Body of pancreas (tissue), 4 donors: ENCODE data around the gene PLA2G4D.

Experiments
- POLR2A ChIP-seq, 3 donors: fragments of 450-650 bp; IDR thresholded peaks; one replicate each; pipeline ENCODE4 v1.6.1; 2016; ENCODE audit warnings: antibody characterized with exemption in 3 of 3, mild to moderate bottlenecking in 2 of 3
- TF ChIP-seq, protein P1 (sequence below), 7 experiments: fragments of 450-650 bp in 4 of 7; fragments of 200-600 bp in 3 of 7; sonication (generic) in 3 of 7; IDR thresholded peaks; one replicate each; pipeline ENCODE4 v1.5.1; 2016 to 2019; ENCODE audit warnings: antibody characterized with exemption in 7 of 7

DNA sequence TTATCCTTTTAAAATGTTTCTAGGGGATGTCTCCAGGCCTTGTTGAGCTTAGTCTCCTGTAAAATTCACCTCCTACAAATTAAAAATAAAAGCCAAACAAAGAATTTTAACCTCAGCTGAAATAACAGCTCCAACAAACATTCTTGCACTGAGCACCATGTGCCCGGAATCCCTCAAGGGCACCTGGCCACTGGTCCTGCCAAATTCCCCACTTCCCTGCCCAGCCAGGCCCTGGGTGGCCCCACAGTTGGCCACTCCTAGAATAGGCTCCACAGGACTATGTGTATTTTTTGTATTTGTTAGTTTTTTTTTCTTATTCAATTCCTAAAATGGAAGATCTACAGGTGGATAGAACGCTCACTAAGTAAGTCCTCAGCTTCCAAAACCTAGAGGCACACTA, 40.4 kb downstream of the PLA2G4D start:
- TF ChIP-seq, protein P1, sequence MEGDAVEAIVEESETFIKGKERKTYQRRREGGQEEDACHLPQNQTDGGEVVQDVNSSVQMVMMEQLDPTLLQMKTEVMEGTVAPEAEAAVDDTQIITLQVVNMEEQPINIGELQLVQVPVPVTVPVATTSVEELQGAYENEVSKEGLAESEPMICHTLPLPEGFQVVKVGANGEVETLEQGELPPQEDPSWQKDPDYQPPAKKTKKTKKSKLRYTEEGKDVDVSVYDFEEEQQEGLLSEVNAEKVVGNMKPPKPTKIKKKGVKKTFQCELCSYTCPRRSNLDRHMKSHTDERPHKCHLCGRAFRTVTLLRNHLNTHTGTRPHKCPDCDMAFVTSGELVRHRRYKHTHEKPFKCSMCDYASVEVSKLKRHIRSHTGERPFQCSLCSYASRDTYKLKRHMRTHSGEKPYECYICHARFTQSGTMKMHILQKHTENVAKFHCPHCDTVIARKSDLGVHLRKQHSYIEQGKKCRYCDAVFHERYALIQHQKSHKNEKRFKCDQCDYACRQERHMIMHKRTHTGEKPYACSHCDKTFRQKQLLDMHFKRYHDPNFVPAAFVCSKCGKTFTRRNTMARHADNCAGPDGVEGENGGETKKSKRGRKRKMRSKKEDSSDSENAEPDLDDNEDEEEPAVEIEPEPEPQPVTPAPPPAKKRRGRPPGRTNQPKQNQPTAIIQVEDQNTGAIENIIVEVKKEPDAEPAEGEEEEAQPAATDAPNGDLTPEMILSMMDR (IDR thresholded peaks at IDR 0.05): no peak
- no peak for TF ChIP-seq POLR2A (IDR thresholded peaks at IDR 0.05)
